Measurements from ENCODE around the gene EZR.

- no peak for TF ChIP-seq CTCF (IDR thresholded peaks at IDR 0.05)
- no peak for TF ChIP-seq POLR2AphosphoS5 (IDR thresholded peaks at IDR 0.05; ENCODE audit: low read depth, low read length)
Measured at GRCh38 chr6:158754738-158755137, 64.4 kb downstream of the EZR start.
